Measurements from ENCODE around the gene CGNL1.

The CGNL1 gene

DNA sequence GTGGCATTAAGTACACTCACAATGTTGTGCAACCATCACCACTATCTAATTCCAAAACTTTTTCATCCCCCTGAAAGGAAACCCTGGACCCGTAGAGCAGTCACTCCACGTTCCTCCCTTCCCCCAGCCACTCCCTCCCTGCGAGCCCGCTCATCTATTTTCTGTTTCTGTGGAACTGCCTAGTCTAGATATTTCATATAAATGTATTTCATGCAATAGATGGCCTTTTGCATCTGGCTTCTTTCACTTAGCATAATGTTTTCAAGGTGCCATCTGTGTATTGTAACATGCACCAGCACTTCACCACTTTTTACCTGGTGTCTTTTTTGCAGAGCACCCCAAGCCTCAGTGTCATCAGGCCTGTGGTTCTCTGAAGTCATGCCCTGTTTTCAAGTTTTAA, 10.7 kb downstream of the CGNL1 start:
- H3K36me3 ChIP-seq (ENCODE audit: control insufficient read depth, insufficient read depth, low read length): no peaks in the 10 kb centered on the region
- no peaks in the 10 kb centered on the region for H3K27me3 ChIP-seq (ENCODE audit: control insufficient read depth, insufficient read depth, low read length)
- H3K4me3 ChIP-seq (ENCODE audit: low read depth, low read length): no peak overlapping the region
- no peaks in the 10 kb centered on the region for H3K9me3 ChIP-seq (ENCODE audit: control insufficient read depth, low read length)
- H2AFZ ChIP-seq: no peak overlapping the region
- no peaks in the 10 kb centered on the region for H3K4me1 ChIP-seq
- no peak overlapping the region for H3K4me2 ChIP-seq (ENCODE audit: low read length)
- TF ChIP-seq, protein P1, sequence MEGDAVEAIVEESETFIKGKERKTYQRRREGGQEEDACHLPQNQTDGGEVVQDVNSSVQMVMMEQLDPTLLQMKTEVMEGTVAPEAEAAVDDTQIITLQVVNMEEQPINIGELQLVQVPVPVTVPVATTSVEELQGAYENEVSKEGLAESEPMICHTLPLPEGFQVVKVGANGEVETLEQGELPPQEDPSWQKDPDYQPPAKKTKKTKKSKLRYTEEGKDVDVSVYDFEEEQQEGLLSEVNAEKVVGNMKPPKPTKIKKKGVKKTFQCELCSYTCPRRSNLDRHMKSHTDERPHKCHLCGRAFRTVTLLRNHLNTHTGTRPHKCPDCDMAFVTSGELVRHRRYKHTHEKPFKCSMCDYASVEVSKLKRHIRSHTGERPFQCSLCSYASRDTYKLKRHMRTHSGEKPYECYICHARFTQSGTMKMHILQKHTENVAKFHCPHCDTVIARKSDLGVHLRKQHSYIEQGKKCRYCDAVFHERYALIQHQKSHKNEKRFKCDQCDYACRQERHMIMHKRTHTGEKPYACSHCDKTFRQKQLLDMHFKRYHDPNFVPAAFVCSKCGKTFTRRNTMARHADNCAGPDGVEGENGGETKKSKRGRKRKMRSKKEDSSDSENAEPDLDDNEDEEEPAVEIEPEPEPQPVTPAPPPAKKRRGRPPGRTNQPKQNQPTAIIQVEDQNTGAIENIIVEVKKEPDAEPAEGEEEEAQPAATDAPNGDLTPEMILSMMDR (IDR thresholded peaks at IDR 0.05): no peak
- H3K79me2 ChIP-seq: no peaks in the 10 kb centered on the region
- no peak overlapping the region for H3K9ac ChIP-seq
- H3K27ac ChIP-seq: no peak overlapping the region

DNA sequence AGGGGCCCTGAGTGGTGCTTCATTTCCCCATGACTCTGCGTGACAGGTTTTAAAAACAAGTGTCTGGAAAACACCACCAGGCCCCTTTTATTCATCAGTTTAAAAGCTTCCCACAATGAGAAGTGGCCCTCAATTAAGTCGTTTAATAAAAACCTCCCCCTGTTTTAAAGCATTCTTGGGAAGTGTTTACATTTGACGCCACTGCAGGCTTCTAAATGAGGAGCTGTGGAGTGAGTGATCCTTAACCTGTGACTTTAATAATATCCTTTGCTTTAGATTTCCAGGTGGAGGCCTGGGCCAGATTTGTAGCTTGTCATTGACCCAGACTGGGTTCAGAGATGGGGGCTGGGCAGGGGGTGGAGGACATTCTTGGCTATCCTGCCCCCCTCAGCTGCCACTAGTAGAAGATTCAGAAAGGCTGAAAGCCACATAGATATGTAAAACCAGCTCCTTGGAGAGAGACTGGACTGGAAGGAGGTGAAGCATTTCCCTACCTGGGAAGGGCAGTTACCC, 11.3 kb downstream of the CGNL1 start:
- TF ChIP-seq, protein P1 (IDR thresholded peaks at IDR 0.05): no peak
- H3K36me3 ChIP-seq (ENCODE audit: control insufficient read depth, insufficient read depth, low read length): no peaks in the 10 kb centered on the region
- peak overlapping the region; percentile 33 for H2AFZ ChIP-seq
- no peaks in the 10 kb centered on the region for H3K4me1 ChIP-seq
- no peak overlapping the region for H3K4me3 ChIP-seq (ENCODE audit: low read depth, low read length)
- no peaks in the 10 kb centered on the region for H3K79me2 ChIP-seq
- no peaks in the 10 kb centered on the region for H3K9me3 ChIP-seq (ENCODE audit: control insufficient read depth, low read length)
- no peak overlapping the region for H3K9ac ChIP-seq
- no peak overlapping the region for H3K4me2 ChIP-seq (ENCODE audit: low read length)
- H3K27ac ChIP-seq: no peak overlapping the region
- H3K27me3 ChIP-seq (ENCODE audit: control insufficient read depth, insufficient read depth, low read length): no peaks in the 10 kb centered on the region

DNA sequence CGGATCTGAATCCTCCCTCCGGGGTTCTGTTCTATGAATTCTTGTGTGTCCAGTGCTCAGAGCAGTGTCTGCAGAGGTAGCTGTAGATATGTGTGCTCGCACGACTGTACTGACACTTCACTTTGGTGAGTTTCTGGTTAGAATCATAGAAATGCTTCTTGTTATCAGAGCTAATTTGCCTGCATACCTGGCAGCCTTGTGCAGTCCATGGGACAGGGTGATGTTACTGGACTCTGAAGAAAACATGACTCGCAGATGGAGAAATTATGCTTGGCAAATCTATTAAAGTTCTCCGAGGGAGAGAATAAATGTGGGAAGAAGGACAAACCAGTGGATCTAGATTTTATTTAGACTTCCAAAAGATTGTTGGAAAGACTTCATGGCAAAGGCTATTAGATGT, 12.2 kb downstream of the CGNL1 start:
- Histone ChIP-seq H3K27ac (no peak overlapping the region), H3K79me2 (no peaks in the 10 kb centered on the region), H3K4me2 (ENCODE audit: low read length) (no peak overlapping the region), H3K9me3 (ENCODE audit: control insufficient read depth, low read length) (no peaks in the 10 kb centered on the region), H3K27me3 (ENCODE audit: control insufficient read depth, insufficient read depth, low read length) (no peaks in the 10 kb centered on the region), H2AFZ (no peak overlapping the region), H3K4me3 (ENCODE audit: low read depth, low read length) (no peak overlapping the region), H3K9ac (no peak overlapping the region), H3K4me1 (no peaks in the 10 kb centered on the region), H3K36me3 (ENCODE audit: control insufficient read depth, insufficient read depth, low read length) (no peaks in the 10 kb centered on the region)
- TF ChIP-seq, protein P1 (IDR thresholded peaks at IDR 0.05): no peak

DNA sequence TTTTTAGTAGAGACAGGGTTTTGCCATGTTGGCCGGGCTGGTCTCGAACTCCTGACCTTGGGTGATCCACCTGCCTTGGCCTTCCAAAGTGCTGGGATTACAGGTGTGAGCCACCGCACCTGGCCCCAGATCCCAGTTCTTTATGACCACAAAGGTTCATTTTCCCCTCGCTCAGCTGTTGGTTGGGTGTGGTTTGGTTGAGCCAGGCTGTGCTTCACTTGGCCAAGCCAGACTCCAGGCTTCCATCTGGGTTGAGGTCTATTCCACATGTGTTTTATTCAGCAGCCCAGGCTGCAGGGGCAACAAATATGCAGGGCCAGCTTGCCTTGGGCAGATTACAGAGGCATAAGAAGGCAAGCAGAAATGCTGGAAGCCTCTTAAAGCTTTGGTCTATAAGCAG, 13.7 kb downstream of the CGNL1 start:
- Histone ChIP-seq H3K27ac (no peak overlapping the region), H3K27me3 (ENCODE audit: control insufficient read depth, insufficient read depth, low read length) (no peaks in the 10 kb centered on the region), H3K4me3 (ENCODE audit: low read depth, low read length) (no peak overlapping the region), H3K36me3 (ENCODE audit: control insufficient read depth, insufficient read depth, low read length) (no peaks in the 10 kb centered on the region), H2AFZ (no peak overlapping the region), H3K79me2 (no peaks in the 10 kb centered on the region), H3K4me1 (no peaks in the 10 kb centered on the region), H3K9me3 (ENCODE audit: control insufficient read depth, low read length) (no peaks in the 10 kb centered on the region), H3K9ac (no peak overlapping the region), H3K4me2 (ENCODE audit: low read length) (no peak overlapping the region)
- TF ChIP-seq, protein P1 (IDR thresholded peaks at IDR 0.05): no peak

DNA sequence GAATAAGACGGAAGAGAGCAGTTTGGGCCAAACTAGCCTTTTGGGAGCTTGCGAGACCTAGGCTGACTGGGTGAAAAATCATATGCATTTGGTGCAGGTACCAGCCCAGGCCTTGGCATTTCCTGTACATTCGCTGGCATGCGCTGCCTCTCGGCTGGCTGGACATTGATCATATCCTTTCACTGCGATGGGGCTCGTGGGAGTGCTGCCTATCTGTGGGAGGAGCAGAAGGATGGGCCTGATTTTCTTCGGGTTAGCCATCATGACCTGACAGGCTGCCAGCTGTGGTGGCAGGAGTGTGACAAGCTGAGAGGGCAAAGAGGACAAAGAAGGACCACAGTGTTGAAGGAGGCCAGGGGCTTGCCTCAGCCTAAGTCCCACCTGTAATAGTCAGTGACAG, 14.3 kb downstream of the CGNL1 start:
- H3K27ac ChIP-seq: no peak overlapping the region
- H3K9me3 ChIP-seq (ENCODE audit: control insufficient read depth, low read length): no peaks in the 10 kb centered on the region
- H2AFZ ChIP-seq: no peak overlapping the region
- no peak overlapping the region for H3K4me2 ChIP-seq (ENCODE audit: low read length)
- no peaks in the 10 kb centered on the region for H3K36me3 ChIP-seq (ENCODE audit: control insufficient read depth, insufficient read depth, low read length)
- H3K9ac ChIP-seq: no peak overlapping the region
- no peak overlapping the region for H3K4me3 ChIP-seq (ENCODE audit: low read depth, low read length)
- H3K4me1 ChIP-seq: no peaks in the 10 kb centered on the region
- no peaks in the 10 kb centered on the region for H3K79me2 ChIP-seq
- H3K27me3 ChIP-seq (ENCODE audit: control insufficient read depth, insufficient read depth, low read length): no peaks in the 10 kb centered on the region
- TF ChIP-seq, protein P1 (IDR thresholded peaks at IDR 0.05): no peak

Measured in parathyroid adenoma (tissue), 2 donors.